Measurements from ENCODE around the gene PRCC. TPM values are rescaled to one million over a fixed set of nuclear protein-coding genes. Genes with fewer than 3 reads are reported as not detected.

The PRCC gene
- total RNA-seq, 4 donors from 2014 or later: 21.2 to 43.6 (median 38.7) TPM

GRCh38 chr1:156805766-156806511, 38.6 kb downstream of the PRCC start:
- TF ChIP-seq POLR2AphosphoS5 (IDR thresholded peaks at IDR 0.05) (peak in 1 of 2 donors; percentile 22), CTCF (IDR thresholded peaks at IDR 0.05) (no peak)
- peaks cover 2 to 16% (median 9%) of the 10 kb centered on the region in 4 donors for H3K36me3 ChIP-seq
- WGBS: 65% methylated on average over 3 of the region's 3 CpGs
- no peaks in the 10 kb centered on the region for H3K27me3 ChIP-seq
- H3K9me3 ChIP-seq: no peaks in the 10 kb centered on the region
- H3K4me3 ChIP-seq: no peak overlapping the region
- no peak for DNase-seq (ENCODE audit: extremely low spot score)
- H3K4me1 ChIP-seq: peaks cover 27 to 39% (median 31%) of the 10 kb centered on the region in 4 donors
- peak overlapping the region in 1 of 4 donors; percentile 46 for H3K27ac ChIP-seq (replicated peaks in 1 of 4)
- intact Hi-C loops (cut with DNase I): no loop called here

GRCh38 chr1:156806512-156807440, 39.4 kb downstream of the PRCC start:
- no peaks in the 10 kb centered on the region for H3K9me3 ChIP-seq
- intact Hi-C loops (cut with DNase I): no loop called here
- no peak overlapping the region for H3K4me3 ChIP-seq
- TF ChIP-seq POLR2AphosphoS5 (IDR thresholded peaks at IDR 0.05) (no peak), POLR2A (IDR thresholded peaks at IDR 0.05; ENCODE audit: low read depth) (no peak), EP300 (IDR thresholded peaks at IDR 0.05) (no peak), CTCF (IDR thresholded peaks at IDR 0.05) (no peak)
- WGBS: 65% methylated on average over 5 of the region's 7 CpGs
- peaks cover 0 to 3% (median 0%) of the 10 kb centered on the region in 4 donors for H3K27me3 ChIP-seq
- H3K36me3 ChIP-seq: peaks cover 0 to 8% (median 2%) of the 10 kb centered on the region in 4 donors
- H3K27ac ChIP-seq (replicated peaks in 1 of 4): peak overlapping the region in 1 of 4 donors; percentile 46
- peaks cover 18 to 32% (median 31%) of the 10 kb centered on the region in 4 donors for H3K4me1 ChIP-seq
- DNase-seq (ENCODE audit: extremely low spot score): no peak

- peaks cover 0 to under 1% (median 0%) of the 10 kb centered on the region in 4 donors for H3K36me3 ChIP-seq
- intact Hi-C loops (cut with DNase I): no loop called here
- 83% methylated on average over 2 of the region's 2 CpGs for WGBS
Observed at GRCh38 chr1:156807627-156808026, 40.3 kb downstream of the PRCC start.

More at GRCh38 chr1:156807627-156808026, 40.3 kb downstream of the PRCC start:
- no peak for DNase-seq (ENCODE audit: extremely low spot score)
- TF ChIP-seq CTCF (IDR thresholded peaks at IDR 0.05) (no peak), POLR2AphosphoS5 (IDR thresholded peaks at IDR 0.05) (no peak), POLR2A (IDR thresholded peaks at IDR 0.05; ENCODE audit: low read depth) (no peak), EP300 (IDR thresholded peaks at IDR 0.05) (no peak)
- H3K27me3 ChIP-seq: peaks cover 0 to 11% (median 0%) of the 10 kb centered on the region in 4 donors
- peaks cover 18 to 32% (median 29%) of the 10 kb centered on the region in 4 donors for H3K4me1 ChIP-seq
- H3K27ac ChIP-seq (replicated peaks in 1 of 4): no peak overlapping the region
- H3K4me3 ChIP-seq: no peak overlapping the region
- no peaks in the 10 kb centered on the region for H3K9me3 ChIP-seq

Data from esophagus muscularis mucosa (tissue), 4 donors.